Measurements from ENCODE around the gene UCHL3. TPM values are rescaled to one million over a fixed set of nuclear protein-coding genes. Genes with fewer than 3 reads are reported as not detected.

Gene UCHL3
- total and polyA plus RNA-seq, 2 of the 8 experiments (the other 6 are each of a cell fraction or from before 2014, with no cell fraction given), result 33.0 to 61.1 TPM

- Histone ChIP-seq H3K23me2 (ENCODE audit: low read depth, low read length) (peaks cover 16% of the 10 kb centered on the region; the same call in 1 of the 2 replicates), H4K20me1 (replicated peaks in 1 of 2; ENCODE audit: control insufficient read depth in 1 of 2, insufficient read depth in 2 of 2, low read length in 2 of 2) (no peaks in the 10 kb centered on the region), H3K23ac (ENCODE audit: insufficient read length) (no peak overlapping the region), H3K79me2 (ENCODE audit: control insufficient read depth in 1 of 2, insufficient read depth in 2 of 2, low read length in 2 of 2) (no peaks in the 10 kb centered on the region), H3K27me3 (replicated peaks in 1 of 4; ENCODE audit: control insufficient read depth in 3 of 4, extremely low read depth in 1 of 4, insufficient read depth in 3 of 4, low read length in 3 of 4) (peaks cover 4 to 25% (median 14%) of the 10 kb centered on the region in 4 experiments), H3K27ac (ENCODE audit: low read depth, low read length) (no peak overlapping the region), H4K91ac (replicated peaks; ENCODE audit: insufficient read length, low read length) (no peak overlapping the region), H3K4me2 (ENCODE audit: insufficient read depth in 1 of 2, low read depth in 2 of 2, low read length in 2 of 2) (no peak overlapping the region), H4K5ac (ENCODE audit: insufficient read length, low read depth, low read length) (no peak overlapping the region), H2BK5ac (ENCODE audit: low read depth, low read length) (no peak overlapping the region), H3K4me3 (ENCODE audit: extremely low read depth in 1 of 4, insufficient read depth in 2 of 4, low read depth in 3 of 4, low read length in 4 of 4) (no peak overlapping the region), H3K9ac (replicated peaks in 1 of 4; ENCODE audit: extremely low read depth in 1 of 4, low read depth in 3 of 4, low read length in 3 of 4) (no peak overlapping the region), H2BK120ac (replicated peaks; ENCODE audit: low read depth, low read length) (no peak overlapping the region), H2BK20ac (ENCODE audit: low read length) (no peak overlapping the region), H2BK15ac (ENCODE audit: low read length) (no peak overlapping the region), H3K56ac (replicated peaks; ENCODE audit: insufficient read length, low read depth, low read length) (no peak overlapping the region), H3K18ac (ENCODE audit: extremely low read depth, low read length) (no peak overlapping the region), H3K9me3 (ENCODE audit: insufficient read depth in 2 of 2, low read depth in 1 of 2, low read length in 1 of 2) (no peaks in the 10 kb centered on the region), H3K14ac (ENCODE audit: insufficient read length) (no peak overlapping the region), H3K4ac (replicated peaks; ENCODE audit: insufficient read length, low read depth, low read length) (no peak overlapping the region), H2BK12ac (ENCODE audit: low read depth, low read length) (no peak overlapping the region), H3K36me3 (ENCODE audit: control insufficient read depth in 2 of 4, insufficient read depth in 4 of 4, low read length in 3 of 4) (no peaks in the 10 kb centered on the region), H2AFZ (ENCODE audit: low read length) (no peak overlapping the region), H3K79me1 (ENCODE audit: low read depth, low read length) (no peaks in the 10 kb centered on the region), H2AK5ac (ENCODE audit: low read depth, low read length) (no peak overlapping the region), H4K8ac (ENCODE audit: extremely low read depth, insufficient read depth, low read length) (no peak overlapping the region), H3K4me1 (replicated peaks in 1 of 4; ENCODE audit: control insufficient read depth in 3 of 4, insufficient read depth in 4 of 4, low read length in 3 of 4) (peaks cover 2 to 6% (median 3%) of the 10 kb centered on the region in 4 experiments; a peak in 6 of 7 replicates)
- CTCF ChIA-PET (ENCODE audit: partially characterized antibody), result interaction anchor here (0.6 kb wide), 4 partner anchors 24 to 1423 kb away, joined by 3 to 5 read pairs (median 4); no protein-coding TSS in a partner anchor
- DNase-seq (ENCODE audit: low read depth in 1 of 2, low spot score in 2 of 2), result no peak
- FAIRE-seq, result no peak
- POLR2A ChIA-PET (ENCODE audit: partially characterized antibody), result no interaction called here
- WGBS, 2 experiments (ENCODE audit: extremely low coverage in 1 of 2, insufficient coverage in 1 of 2, insufficient read length in 1 of 2, insufficient replicate concordance in 2 of 2, low coverage in 1 of 2, low lambda C conversion rate in 2 of 2, missing lambda C conversion rate in 1 of 2), result 87% methylated on average over 2 of the region's 2 CpGs; no CpG with 5 or more reads in 1 of the 2 experiments
- no peak for TF ChIP-seq SIN3A (conservative IDR thresholded peaks at IDR 0.05 in 1 of 2, IDR thresholded peaks at IDR 0.05 in 1 of 2; ENCODE audit: low read depth in 1 of 2, low read length in 2 of 2)
- no peak for TF ChIP-seq E2F6 (IDR thresholded peaks at IDR 0.05)
Measured at GRCh38 chr13:75633285-75633684, 83.7 kb downstream of the UCHL3 start.

Data from H1 (cell line).